Type B pancreatic cell (in vitro differentiated cells): ENCODE measurements around the gene RLN1. TPM values are rescaled to one million over a fixed set of nuclear protein-coding genes. Genes with fewer than 3 reads are reported as not detected.

Source experiments
- DNase-seq: peaks from one replicate; pipeline ENCODE4 v3.0.0; 2021; ENCODE audit warnings: mixed read lengths; ENCODE audit not compliant: unreplicated experiment; ENCODE audit errors: extremely low spot score
- H3K27ac Mint-ChIP-seq: 2 replicates; pipeline ENCODE4 v1.8.0; 2021; ENCODE audit warnings: mild to moderate bottlenecking, mixed read lengths
- H3K27me3 Mint-ChIP-seq: 2 replicates; pipeline ENCODE4 v1.8.0; 2021; ENCODE audit warnings: mixed read lengths
- H3K36me3 Mint-ChIP-seq: 2 replicates; pipeline ENCODE4 v1.8.0; 2021; ENCODE audit warnings: mixed read lengths
- H3K4me1 Mint-ChIP-seq: one replicate; pipeline ENCODE4 v1.8.0; 2021; ENCODE audit warnings: mixed read lengths; ENCODE audit not compliant: unreplicated experiment
- H3K4me3 Mint-ChIP-seq: 2 replicates; pipeline ENCODE4 v1.8.0; 2021; ENCODE audit warnings: mild to moderate bottlenecking, mixed read lengths
- H3K9me3 Mint-ChIP-seq: 2 replicates; pipeline ENCODE4 v1.8.0; 2021; ENCODE audit warnings: mixed read lengths
- CTCF ChIP-seq: fragments of 200-600 bp; sonication (generic); conservative IDR thresholded peaks from 2 replicates; pipeline ENCODE4 v1.5.0; 2021; ENCODE audit warnings: antibody characterized with exemption, mild to moderate bottlenecking
- total RNA-seq: library from RNA; stranded (reverse); gene quantifications from 2 replicates; pipeline ENCODE4 v1.2.1, GENCODE V29; 2021; ENCODE audit warnings: low replicate concordance

Gene RLN1
- total RNA-seq, 1 donor from 2014 or later: 0.41 TPM

- H3K27ac Mint-ChIP-seq: no peak overlapping the region
- H3K4me1 Mint-ChIP-seq: no peaks in the 10 kb centered on the region
- H3K27me3 Mint-ChIP-seq: no peaks in the 10 kb centered on the region
- no peak for TF ChIP-seq CTCF
- peaks cover 6% of the 10 kb centered on the region for H3K36me3 Mint-ChIP-seq
- H3K9me3 Mint-ChIP-seq: no peaks in the 10 kb centered on the region
- no peak overlapping the region for H3K4me3 Mint-ChIP-seq
- DNase-seq: no peak
Observed at GRCh38 chr9:5357431-5358105, 17.9 kb upstream of the RLN1 start.

- TF ChIP-seq CTCF: no peak
- DNase-seq: no peak
- Mint-ChIP-seq H3K4me1 (no peaks in the 10 kb centered on the region), H3K27ac (no peak overlapping the region), H3K9me3 (no peaks in the 10 kb centered on the region), H3K36me3 (peaks cover 6% of the 10 kb centered on the region), H3K4me3 (no peak overlapping the region), H3K27me3 (no peaks in the 10 kb centered on the region)
Observed at GRCh38 chr9:5355817-5356216, 16.1 kb upstream of the RLN1 start.

DNA sequence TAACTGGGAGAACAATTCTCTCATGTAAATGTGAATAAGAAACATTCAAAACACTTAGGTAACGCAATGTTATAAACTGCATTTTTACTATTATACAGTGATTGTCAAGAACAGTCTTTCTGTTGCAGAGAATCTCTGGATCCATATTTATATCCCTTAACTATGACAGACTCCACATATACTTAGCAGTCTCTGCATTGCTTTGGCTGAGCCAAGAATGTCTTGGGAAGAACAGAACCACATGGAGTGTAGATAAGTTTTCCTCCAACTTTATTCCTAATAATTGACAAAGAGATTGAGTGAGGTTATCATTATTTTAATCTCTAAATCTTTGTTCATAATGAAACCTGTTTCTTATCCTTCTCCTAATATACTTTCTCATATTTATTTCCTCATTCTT is 15.6 kb upstream of the RLN1 start:
- no peak for DNase-seq
- no peak for TF ChIP-seq CTCF
- peaks cover 6% of the 10 kb centered on the region for H3K36me3 Mint-ChIP-seq
- no peaks in the 10 kb centered on the region for H3K27me3 Mint-ChIP-seq
- no peaks in the 10 kb centered on the region for H3K4me1 Mint-ChIP-seq
- no peak overlapping the region for H3K4me3 Mint-ChIP-seq
- H3K9me3 Mint-ChIP-seq: no peaks in the 10 kb centered on the region
- H3K27ac Mint-ChIP-seq: no peak overlapping the region

- TF ChIP-seq CTCF: no peak
- H3K9me3 Mint-ChIP-seq: peaks cover 4% of the 10 kb centered on the region
- H3K4me3 Mint-ChIP-seq: no peak overlapping the region
- H3K36me3 Mint-ChIP-seq: peaks cover 6% of the 10 kb centered on the region
- no peak for DNase-seq
- no peaks in the 10 kb centered on the region for H3K4me1 Mint-ChIP-seq
- no peak overlapping the region for H3K27ac Mint-ChIP-seq
- H3K27me3 Mint-ChIP-seq: no peaks in the 10 kb centered on the region
Observed at GRCh38 chr9:5354184-5354583, 14.5 kb upstream of the RLN1 start.

GRCh38 chr9:5352637-5353248 is 13.1 kb upstream of the RLN1 start:
- H3K36me3 Mint-ChIP-seq: peaks cover 6% of the 10 kb centered on the region

More at GRCh38 chr9:5352637-5353248, 13.1 kb upstream of the RLN1 start:
- no peak overlapping the region for H3K4me3 Mint-ChIP-seq
- no peaks in the 10 kb centered on the region for H3K4me1 Mint-ChIP-seq
- peaks cover 7% of the 10 kb centered on the region for H3K9me3 Mint-ChIP-seq
- no peak for DNase-seq
- H3K27ac Mint-ChIP-seq: no peak overlapping the region
- no peaks in the 10 kb centered on the region for H3K27me3 Mint-ChIP-seq
- no peak for TF ChIP-seq CTCF
